ENCODE data around the gene MGP.

DNA sequence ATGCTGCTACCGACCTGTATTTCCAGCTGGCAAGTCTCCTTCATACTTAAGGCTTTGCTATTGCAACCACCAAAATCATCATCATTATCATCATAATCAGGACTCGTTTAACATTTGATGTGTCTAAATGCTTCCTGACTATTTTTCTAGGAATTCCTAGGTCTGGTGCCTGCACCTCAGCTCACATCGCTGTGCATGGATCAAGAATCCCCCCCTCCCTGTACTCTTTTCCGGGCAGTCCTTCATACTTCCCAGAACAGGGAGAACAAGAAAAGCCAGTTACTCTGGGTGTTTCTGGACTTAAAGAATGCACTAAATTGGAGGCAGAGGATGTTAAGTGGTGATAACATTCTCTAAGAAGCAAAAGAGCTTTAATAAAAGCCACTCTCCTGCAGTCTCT, 43.3 kb upstream of the MGP start:
- TF ChIP-seq CTCF (IDR thresholded peaks at IDR 0.05), result no peak
- no peak for TF ChIP-seq POLR2A (IDR thresholded peaks at IDR 0.05)

Data from lower leg skin (tissue), 3 donors.